A549 (cell line): ENCODE results near the gene FRYL. TPM values are rescaled to one million over a fixed set of nuclear protein-coding genes. Genes with fewer than 3 reads are reported as not detected.

Experiments
- ATAC-seq, 2 experiments: fragments of 200-7000 bp in 1 of 2; fragments of >200 bp in 1 of 2; cut with Nextera tagmentation in 1 of 2; cut with Tn5 transposase in 1 of 2; 3 replicates each; pipeline versions ENCODE4 v1.8.0 to v1.9.1; 2018 to 2020; ENCODE audit warnings: mild to moderate bottlenecking in 1 of 2, moderate library complexity in 1 of 2
- CTCF ChIA-PET: fragments of 300-600 bp; sonication (Branson Sonifier 250); formaldehyde crosslinking; extraction: SDS; loops from one replicate; lab custom pipeline; 2021; ENCODE audit warnings: antibody characterized with exemption, inconsistent platforms; lab: Yijun Ruan, JAX
- POLR2A ChIA-PET: fragments of 350-600 bp; formaldehyde crosslinking; extraction: SDS; loops from one replicate; lab custom pipeline; 2021; ENCODE audit warnings: antibody characterized with exemption, inconsistent platforms; lab: Yijun Ruan, JAX
- DNase-seq, 2 experiments: peaks; one replicate each; pipeline versions ENCODE4 v3.0.0 to v3.0.0-alpha.2; 2011 to 2016; ENCODE audit warnings: low read depth in 1 of 2, low spot score in 1 of 2
- FAIRE-seq: peaks from 2 replicates; lab custom pipeline; 2011; peaks lifted over from hg19 to GRCh38; lab: Jason Lieb, UNC
- H3K27ac ChIP-seq, 2 experiments: fragments of >200 bp; sonication (Bioruptor Twin); formaldehyde crosslinking; 3 replicates each; pipeline ENCODE4 v1.5.1; 2016 to 2017
- H3K4me1 ChIP-seq: fragments of >200 bp; sonication (Bioruptor Twin); formaldehyde crosslinking; 3 replicates; pipeline ENCODE4 v1.6.1; 2016
- H3K4me2 ChIP-seq: fragments of >200 bp; sonication (Bioruptor Twin); formaldehyde crosslinking; 3 replicates; pipeline ENCODE4 v1.6.1; 2016
- H3K4me3 ChIP-seq: fragments of >200 bp; sonication (Bioruptor Twin); formaldehyde crosslinking; 3 replicates; pipeline ENCODE4 v1.5.1; 2016
- H3K9me3 ChIP-seq: fragments of >200 bp; sonication (Bioruptor Twin); formaldehyde crosslinking; 3 replicates; pipeline ENCODE4 v1.6.1; 2016
- CBX2 ChIP-seq: fragments of 200-600 bp; sonication (generic); IDR thresholded peaks from 2 replicates; pipeline ENCODE4 v1.6.1; 2016; ENCODE audit warnings: low read depth, mild to moderate bottlenecking, borderline replicate concordance
- CHD2 ChIP-seq: fragments of 150-350 bp; IDR thresholded peaks from 2 replicates; pipeline ENCODE4 v1.6.1; 2014; ENCODE audit warnings: low read length; ENCODE audit not compliant: partially characterized antibody
- CHD4 ChIP-seq: fragments of 200-600 bp; sonication (generic); IDR thresholded peaks from 2 replicates; pipeline ENCODE4 v1.6.1; 2016; ENCODE audit warnings: antibody characterized with exemption, mild to moderate bottlenecking, borderline replicate concordance
- EP300 ChIP-seq, 2 experiments: fragments of >200 bp; sonication (Bioruptor Twin); formaldehyde crosslinking; IDR thresholded peaks; 2 replicates in 1 of 2; 3 replicates in 1 of 2; pipeline ENCODE4 v1.6.1; 2016 to 2017
- FOXS1 ChIP-seq: fragments of 250-450 bp; sonication (Bioruptor Pico); IDR thresholded peaks from 2 replicates; pipeline ENCODE4 v1.5.0; 2020; ENCODE audit warnings: mild to moderate bottlenecking, moderate library complexity
- HOXB5 ChIP-seq: fragments of 250-450 bp; sonication (Bioruptor Pico); IDR thresholded peaks from 2 replicates; pipeline ENCODE4 v1.5.0; 2020; ENCODE audit warnings: mild to moderate bottlenecking, moderate library complexity
- JUN ChIP-seq, 2 experiments: fragments of >200 bp; sonication (Bioruptor Twin); formaldehyde crosslinking; IDR thresholded peaks; 2 replicates in 1 of 2; 3 replicates in 1 of 2; pipeline ENCODE4 v1.6.1; 2016 to 2017
- MAZ ChIP-seq: fragments of 150-350 bp; IDR thresholded peaks from 2 replicates; pipeline ENCODE4 v1.6.1; 2014; ENCODE audit warnings: antibody characterized with exemption, low read depth, low read length, borderline replicate concordance
- NPAS2 ChIP-seq: fragments of 250-450 bp; sonication (Bioruptor Pico); IDR thresholded peaks from 2 replicates; pipeline ENCODE4 v1.8.0; 2022; ENCODE audit warnings: mild to moderate bottlenecking, moderate library complexity, borderline replicate concordance
- PBX3 ChIP-seq: IDR thresholded peaks from 2 replicates; pipeline ENCODE4 v1.6.1; 2012
- POLR2A ChIP-seq: IDR thresholded peaks from 2 replicates; pipeline ENCODE4 v1.6.1; 2012; ENCODE audit warnings: mild to moderate bottlenecking, low read length
- RAD21 ChIP-seq, 2 experiments: fragments of >200 bp in 1 of 2; sonication (Bioruptor Twin) in 1 of 2; formaldehyde crosslinking in 1 of 2; IDR thresholded peaks in 1 of 2; conservative IDR thresholded peaks in 1 of 2; 2 replicates in 1 of 2; 3 replicates in 1 of 2; pipeline ENCODE4 v1.6.1; 2012 to 2018; ENCODE audit warnings: inconsistent platforms in 1 of 2
- RFX5 ChIP-seq: fragments of 450-650 bp; IDR thresholded peaks from 2 replicates; pipeline ENCODE4 v1.7.1; 2014; ENCODE audit warnings: antibody characterized with exemption, mild to moderate bottlenecking, moderate library complexity
- RNF2 ChIP-seq: fragments of 200-600 bp; sonication (generic); IDR thresholded peaks from 2 replicates; pipeline ENCODE4 v1.6.1; 2016; ENCODE audit warnings: low read depth, mild to moderate bottlenecking, antibody characterized with exemption, moderate library complexity, borderline replicate concordance
- SMC3 ChIP-seq: fragments of >200 bp; sonication (Bioruptor Twin); formaldehyde crosslinking; IDR thresholded peaks from 3 replicates; pipeline ENCODE4 v1.6.1; 2018; ENCODE audit warnings: inconsistent platforms
- TFCP2L1 ChIP-seq: fragments of 250-450 bp; sonication (Bioruptor Pico); IDR thresholded peaks from 2 replicates; pipeline ENCODE4 v1.5.0; 2021; ENCODE audit warnings: mild to moderate bottlenecking
- ZNF302 ChIP-seq: fragments of 250-450 bp; sonication (Bioruptor Pico); IDR thresholded peaks from 2 replicates; pipeline ENCODE4 v1.9.0; 2021; ENCODE audit warnings: inconsistent platforms, mild to moderate bottlenecking, moderate library complexity
- WGBS: methylation state at CpG from one replicate; pipeline ENCODE4 v1.1.6; 2017; ENCODE audit errors: missing lambda C conversion rate; 5-methylcytosine and 5-hydroxymethylcytosine counted together
- polyA plus RNA-seq, 4 experiments: library from polyadenylated mRNA; depleted of rRNA in 3 of 4; stranded (reverse); fragments of >200 nt; fragmentation: RNase III in 1 of 4; extraction: RNeasy Plus Mini Kit Qiagen cat#74134 plus additional on column Dnase treatment in 1 of 4; gene quantifications; 2 replicates in 3 of 4; 3 replicates in 1 of 4; pipeline ENCODE4 v1.2.3, GENCODE V29; 2011 to 2017
- TF ChIP-seq, protein P1 (sequence below): fragments of 250-450 bp; sonication (Bioruptor Pico); IDR thresholded peaks from 2 replicates; pipeline ENCODE4 v1.5.0; 2020; ENCODE audit warnings: low read depth, mild to moderate bottlenecking, moderate library complexity
- TF ChIP-seq, protein P2 (sequence below): fragments of 200-600 bp; sonication (generic); IDR thresholded peaks from 2 replicates; pipeline ENCODE4 v1.6.1; 2016; ENCODE audit warnings: antibody characterized with exemption, mild to moderate bottlenecking, moderate library complexity
- TF ChIP-seq, protein P3 (sequence below): IDR thresholded peaks from 2 replicates; pipeline ENCODE4 v1.6.1; 2012; ENCODE audit warnings: low read depth, borderline replicate concordance

The FRYL gene
- polyA plus RNA-seq, 2 of the 4 experiments (the other 2 are of a cell fraction) = 7.1 to 21.1 TPM

GRCh38 chr4:48570646-48571220 is 209.3 kb downstream of the FRYL start:
- no peak for TF ChIP-seq CBX2
- TF ChIP-seq CHD2 = no peak
- no peak for TF ChIP-seq MAZ
- no peak for TF ChIP-seq ZNF302 (CRISPR knock-in tag)
- no peak for TF ChIP-seq JUN (IDR thresholded peaks at IDR 0.05)
- TF ChIP-seq RFX5 = no peak
- no peak for TF ChIP-seq TFCP2L1 (CRISPR knock-in tag)
- no peak overlapping the region for H3K4me3 ChIP-seq
- H3K4me2 ChIP-seq = no peak overlapping the region
- ATAC-seq (no peak), DNase-seq (no peak), FAIRE-seq (no peak)
- ChIA-PET CTCF (interaction anchor here (0.8 kb wide), 1 partner anchor 391 kb away, joined by 3 read pairs; no protein-coding TSS in a partner anchor), POLR2A (no interaction called here)
- 93% methylated on average over 9 of the region's 9 CpGs for WGBS
- no peaks in the 10 kb centered on the region for H3K9me3 ChIP-seq
- H3K4me1 ChIP-seq = no peaks in the 10 kb centered on the region
- no peak overlapping the region for H3K27ac ChIP-seq

DNA sequence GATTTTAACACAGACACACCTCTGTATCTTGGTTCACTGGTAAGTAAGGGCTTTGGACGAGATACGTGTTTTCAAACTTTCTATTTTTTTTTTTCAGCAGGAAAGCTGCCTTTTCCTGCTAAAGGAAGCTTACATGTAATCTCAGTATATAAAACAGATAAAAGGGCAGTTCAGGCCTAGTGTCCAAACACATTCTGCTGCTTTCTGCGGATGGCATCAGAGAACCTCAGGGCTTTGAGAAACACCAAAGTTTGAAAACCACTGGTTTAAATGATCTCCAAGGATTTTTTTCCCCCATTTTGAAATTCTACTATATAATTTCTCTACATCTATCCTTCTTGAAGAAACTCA is 214.1 kb downstream of the FRYL start:
- Histone ChIP-seq H3K4me2 (no peak overlapping the region), H3K27ac (no peak overlapping the region), H3K4me3 (no peak overlapping the region), H3K9me3 (no peaks in the 10 kb centered on the region), H3K4me1 (no peaks in the 10 kb centered on the region)
- ChIA-PET CTCF (no interaction called here), POLR2A (no interaction called here)
- DNase-seq = no peak
- ATAC-seq = no peak
- no peak for FAIRE-seq
- 74% methylated on average over 3 of the region's 3 CpGs for WGBS
- TF ChIP-seq, protein P1, sequence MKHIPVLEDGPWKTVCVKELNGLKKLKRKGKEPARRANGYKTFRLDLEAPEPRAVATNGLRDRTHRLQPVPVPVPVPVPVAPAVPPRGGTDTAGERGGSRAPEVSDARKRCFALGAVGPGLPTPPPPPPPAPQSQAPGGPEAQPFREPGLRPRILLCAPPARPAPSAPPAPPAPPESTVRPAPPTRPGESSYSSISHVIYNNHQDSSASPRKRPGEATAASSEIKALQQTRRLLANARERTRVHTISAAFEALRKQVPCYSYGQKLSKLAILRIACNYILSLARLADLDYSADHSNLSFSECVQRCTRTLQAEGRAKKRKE (CRISPR knock-in tag) = no peak
- TF ChIP-seq EP300 (IDR thresholded peaks at IDR 0.05) = no peak
- no peak for TF ChIP-seq ZNF302 (CRISPR knock-in tag)
- TF ChIP-seq, protein P2, sequence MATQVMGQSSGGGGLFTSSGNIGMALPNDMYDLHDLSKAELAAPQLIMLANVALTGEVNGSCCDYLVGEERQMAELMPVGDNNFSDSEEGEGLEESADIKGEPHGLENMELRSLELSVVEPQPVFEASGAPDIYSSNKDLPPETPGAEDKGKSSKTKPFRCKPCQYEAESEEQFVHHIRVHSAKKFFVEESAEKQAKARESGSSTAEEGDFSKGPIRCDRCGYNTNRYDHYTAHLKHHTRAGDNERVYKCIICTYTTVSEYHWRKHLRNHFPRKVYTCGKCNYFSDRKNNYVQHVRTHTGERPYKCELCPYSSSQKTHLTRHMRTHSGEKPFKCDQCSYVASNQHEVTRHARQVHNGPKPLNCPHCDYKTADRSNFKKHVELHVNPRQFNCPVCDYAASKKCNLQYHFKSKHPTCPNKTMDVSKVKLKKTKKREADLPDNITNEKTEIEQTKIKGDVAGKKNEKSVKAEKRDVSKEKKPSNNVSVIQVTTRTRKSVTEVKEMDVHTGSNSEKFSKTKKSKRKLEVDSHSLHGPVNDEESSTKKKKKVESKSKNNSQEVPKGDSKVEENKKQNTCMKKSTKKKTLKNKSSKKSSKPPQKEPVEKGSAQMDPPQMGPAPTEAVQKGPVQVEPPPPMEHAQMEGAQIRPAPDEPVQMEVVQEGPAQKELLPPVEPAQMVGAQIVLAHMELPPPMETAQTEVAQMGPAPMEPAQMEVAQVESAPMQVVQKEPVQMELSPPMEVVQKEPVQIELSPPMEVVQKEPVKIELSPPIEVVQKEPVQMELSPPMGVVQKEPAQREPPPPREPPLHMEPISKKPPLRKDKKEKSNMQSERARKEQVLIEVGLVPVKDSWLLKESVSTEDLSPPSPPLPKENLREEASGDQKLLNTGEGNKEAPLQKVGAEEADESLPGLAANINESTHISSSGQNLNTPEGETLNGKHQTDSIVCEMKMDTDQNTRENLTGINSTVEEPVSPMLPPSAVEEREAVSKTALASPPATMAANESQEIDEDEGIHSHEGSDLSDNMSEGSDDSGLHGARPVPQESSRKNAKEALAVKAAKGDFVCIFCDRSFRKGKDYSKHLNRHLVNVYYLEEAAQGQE = no peak
- no peak for TF ChIP-seq FOXS1 (CRISPR knock-in tag)
- no peak for TF ChIP-seq PBX3
- TF ChIP-seq, protein P3, sequence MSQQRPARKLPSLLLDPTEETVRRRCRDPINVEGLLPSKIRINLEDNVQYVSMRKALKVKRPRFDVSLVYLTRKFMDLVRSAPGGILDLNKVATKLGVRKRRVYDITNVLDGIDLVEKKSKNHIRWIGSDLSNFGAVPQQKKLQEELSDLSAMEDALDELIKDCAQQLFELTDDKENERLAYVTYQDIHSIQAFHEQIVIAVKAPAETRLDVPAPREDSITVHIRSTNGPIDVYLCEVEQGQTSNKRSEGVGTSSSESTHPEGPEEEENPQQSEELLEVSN = no peak
- TF ChIP-seq HOXB5 = no peak
- TF ChIP-seq NPAS2 (CRISPR knock-in tag) = no peak
- TF ChIP-seq SMC3 = no peak

DNA sequence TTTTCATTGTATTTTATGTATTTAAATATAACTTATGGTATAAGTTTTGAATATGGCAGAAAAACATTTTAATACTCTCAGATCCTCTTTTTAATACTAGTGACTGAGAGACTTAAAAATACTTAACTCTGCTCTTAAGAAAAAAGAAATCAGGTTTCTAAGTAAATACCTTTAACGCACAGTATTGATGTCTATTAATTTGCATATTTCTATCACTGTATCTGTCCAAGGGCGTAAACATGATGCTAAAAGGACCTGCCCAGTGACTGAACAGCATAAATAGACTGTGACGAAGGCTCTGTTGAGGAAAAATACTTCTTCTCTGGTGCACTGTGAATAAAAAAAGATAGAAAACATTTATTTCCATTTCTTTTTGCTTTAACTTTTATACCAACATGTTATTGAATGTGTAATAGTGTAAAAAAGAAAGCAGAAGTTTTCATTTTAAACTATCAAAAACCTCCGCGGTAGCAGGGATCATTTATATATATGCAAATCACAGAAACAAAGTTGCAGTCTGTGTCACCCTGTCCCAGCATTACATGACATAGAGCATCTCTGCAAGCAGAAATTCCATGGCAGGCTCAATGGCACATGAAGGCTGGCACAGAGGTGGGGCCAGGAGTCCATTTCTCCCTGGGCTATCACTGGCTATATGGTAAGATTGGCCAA is 214.6 kb downstream of the FRYL start:
- Histone ChIP-seq H3K4me2 (no peak overlapping the region), H3K4me3 (no peak overlapping the region), H3K9me3 (no peaks in the 10 kb centered on the region), H3K4me1 (no peaks in the 10 kb centered on the region), H3K27ac (no peak overlapping the region)
- ChIA-PET CTCF (no interaction called here), POLR2A (no interaction called here)
- ATAC-seq = no peak
- WGBS = 93% methylated on average over 5 of the region's 5 CpGs
- no peak for DNase-seq
- TF ChIP-seq RAD21 (conservative IDR thresholded peaks at IDR 0.05 in 1 of 2, IDR thresholded peaks at IDR 0.05 in 1 of 2) (no peak), CHD4 (no peak), POLR2A (no peak), RNF2 (no peak), CBX2 (no peak)
- no peak for FAIRE-seq
